Measurements from ENCODE around the gene WBP1.
"Not testable (repeated sequence)": the region's sequence is repeated elsewhere in the genome, so short reads cannot be mapped to it uniquely, and the experiment has no call there.

Gene WBP1

DNA sequence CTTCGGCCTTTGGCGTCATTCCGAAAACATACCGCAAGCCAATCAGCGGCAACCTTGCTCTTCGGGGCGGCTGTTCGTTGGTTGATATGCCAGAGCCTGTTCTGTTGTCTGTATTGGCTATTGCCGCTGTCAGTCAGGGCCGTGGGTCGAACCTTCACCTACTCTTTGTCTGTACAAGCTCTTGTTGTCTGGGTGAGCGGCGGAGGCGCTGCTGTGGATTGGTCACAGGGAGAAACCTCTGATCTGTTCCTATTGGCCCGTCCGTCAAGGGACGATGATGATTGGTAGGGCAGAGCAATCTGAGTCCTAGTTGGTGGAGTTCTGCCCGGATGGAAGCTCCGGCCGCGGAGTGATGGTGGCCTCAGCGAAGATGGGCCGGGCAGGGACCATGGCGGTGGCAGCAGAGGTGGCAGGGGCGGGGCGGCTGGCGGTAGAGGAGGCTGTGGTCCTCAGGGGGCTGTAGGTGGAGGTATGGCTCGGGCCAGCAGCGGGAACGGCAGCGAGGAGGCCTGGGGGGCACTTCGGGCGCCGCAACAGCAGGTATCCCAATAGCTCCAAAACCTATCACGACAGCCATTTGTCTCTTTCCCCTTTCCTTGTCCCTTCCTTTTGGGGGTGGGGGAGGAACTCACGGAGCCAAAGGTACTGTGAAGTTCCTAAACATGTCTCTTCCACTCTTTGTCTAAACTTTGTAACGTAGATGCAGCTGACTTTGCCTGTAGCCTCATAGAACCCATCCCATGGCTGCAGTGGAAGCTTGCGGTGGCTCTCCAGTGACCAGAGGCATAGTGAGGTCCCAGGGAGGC is at the start of gene WBP1:
TSS of gene WBP1 (plus strand) at position 307 of the 806 bp plus-strand sequence. CDS start at position 472, 165 bp downstream.
- DNase-seq (ENCODE audit: low spot score) = peak; percentile 100

GRCh38 chr2:74413001-74413698 is 45.1 kb upstream of the WBP1 start:
- no peak for DNase-seq (ENCODE audit: low spot score)

DNA sequence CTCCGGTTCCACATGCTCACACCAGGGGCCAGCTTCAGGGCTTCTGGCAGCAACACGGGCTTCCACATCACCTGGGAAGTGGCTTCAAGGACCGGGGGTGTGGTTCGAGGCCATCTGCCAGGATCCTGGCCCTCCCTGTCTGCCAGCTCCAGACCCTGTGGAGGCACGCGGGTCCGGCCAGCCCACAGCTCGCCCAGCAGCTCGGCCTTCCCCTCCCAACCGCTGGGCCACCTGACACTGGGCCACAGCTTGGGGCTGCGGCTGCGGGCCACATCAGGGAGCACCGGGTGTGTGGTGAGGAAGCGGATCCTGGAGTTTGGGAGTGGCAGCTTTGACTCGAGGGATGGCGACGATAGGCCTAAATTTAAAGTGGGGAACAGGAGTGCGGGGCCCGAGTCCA is 43.8 kb upstream of the WBP1 start:
- DNase-seq (ENCODE audit: low spot score) = no peak

DNA sequence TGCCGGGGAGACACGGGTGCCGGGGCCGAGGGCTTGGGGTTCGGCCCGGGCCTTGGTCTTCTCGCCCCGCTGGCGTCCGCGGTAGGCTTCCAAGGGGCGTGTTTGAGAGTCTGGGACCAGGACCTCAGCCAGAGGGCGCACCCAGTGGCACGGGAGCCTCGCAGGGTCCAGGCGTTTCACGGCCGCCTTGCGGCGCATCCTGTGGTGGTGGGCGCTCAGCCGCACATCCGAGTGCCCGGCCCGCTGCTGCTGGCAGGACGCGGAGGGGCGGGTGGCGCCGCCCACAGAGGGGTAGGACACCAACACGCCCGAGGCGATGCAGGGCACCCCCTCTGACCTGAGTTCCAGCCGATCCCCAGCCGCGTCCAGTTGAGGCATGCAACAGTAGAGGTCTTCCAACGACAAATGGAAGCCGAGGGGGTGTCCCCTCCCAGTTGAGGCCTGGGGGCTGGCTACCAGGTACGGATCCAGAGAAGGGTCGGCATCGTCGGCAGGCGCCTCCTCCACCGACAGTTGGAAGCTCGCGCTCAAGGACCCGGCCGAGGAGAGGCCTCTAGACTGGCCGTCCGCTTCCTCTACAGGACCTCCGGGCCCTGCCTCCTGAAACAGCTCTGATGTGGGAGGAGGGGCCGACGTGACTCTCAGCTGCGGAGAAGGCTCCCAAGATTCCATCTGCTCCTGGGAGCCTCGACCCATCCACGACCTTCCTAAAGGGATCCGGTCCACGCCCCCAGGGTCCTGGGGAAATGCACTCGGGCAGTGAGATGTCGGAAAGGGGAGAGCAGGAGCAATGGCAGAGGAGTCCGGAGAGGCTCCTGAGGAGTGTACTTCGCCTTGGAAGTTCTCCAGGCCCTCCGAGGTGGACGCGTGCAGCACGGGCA is 43.1 kb upstream of the WBP1 start:
- no peak for DNase-seq (ENCODE audit: low spot score)

GRCh38 chr2:74415762-74416395 is 42.4 kb upstream of the WBP1 start:
- no peak for DNase-seq (ENCODE audit: low spot score)

DNA sequence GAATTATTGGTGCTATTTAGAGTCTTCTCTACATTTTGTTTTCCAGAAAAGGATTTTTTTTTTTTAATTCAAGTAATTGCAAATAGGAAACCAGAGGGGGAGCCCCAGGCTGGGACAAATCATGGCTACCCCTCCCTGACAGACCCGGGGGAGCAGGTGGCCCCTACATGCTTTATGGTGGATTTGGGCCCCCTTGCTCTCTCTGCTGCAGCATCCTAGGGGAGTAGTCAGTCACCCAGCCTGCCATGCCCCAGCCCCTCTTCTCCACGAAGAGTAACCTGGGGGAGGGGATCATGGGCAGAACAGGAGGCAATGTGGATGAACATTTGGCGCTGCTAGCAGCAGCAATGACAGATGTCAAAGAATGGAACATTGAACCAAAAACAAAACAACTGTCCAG is 41.5 kb upstream of the WBP1 start:
- DNase-seq (ENCODE audit: low spot score) = no peak

DNA sequence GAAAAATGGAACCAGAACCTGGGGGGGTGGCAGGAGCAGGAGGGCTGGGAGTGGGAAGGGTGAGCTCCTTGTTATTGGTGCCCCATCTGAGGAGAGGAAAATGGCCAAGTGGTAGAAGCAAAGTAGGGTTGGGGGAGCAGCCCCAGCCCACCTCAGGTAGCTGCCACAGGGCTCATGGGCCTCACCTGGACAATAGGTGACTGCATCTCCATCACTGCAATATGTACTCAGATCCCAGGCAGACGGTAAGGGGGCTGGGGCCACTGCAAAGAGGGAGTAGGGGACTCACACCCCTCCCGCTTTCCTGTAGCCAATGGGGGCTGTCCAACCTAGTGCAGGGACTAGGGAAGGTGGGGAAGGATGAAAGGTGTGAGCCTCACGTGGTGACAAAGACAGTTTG is 41.0 kb upstream of the WBP1 start:
- no peak for DNase-seq (ENCODE audit: low spot score)

DNA sequence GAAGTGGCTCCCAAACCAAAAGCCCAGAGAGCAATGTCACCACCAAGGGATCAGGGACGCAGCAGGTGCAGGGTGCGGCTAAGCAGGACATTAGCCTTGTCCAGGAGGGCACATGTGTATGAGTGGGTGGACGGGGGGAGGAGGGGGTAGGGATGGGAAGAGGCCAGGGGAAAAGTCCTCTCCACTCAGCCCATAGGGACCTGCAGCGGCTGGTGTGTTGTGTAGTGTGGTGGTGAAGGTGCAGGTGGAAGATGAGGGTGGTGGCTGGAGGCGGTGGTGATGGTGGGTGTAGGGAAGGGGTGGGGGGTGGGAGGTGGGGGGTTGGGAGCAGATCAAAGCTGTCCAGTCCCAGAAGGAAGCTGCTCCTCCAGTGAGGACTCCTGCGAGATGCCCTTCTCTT is 40.5 kb upstream of the WBP1 start:
- no peak for DNase-seq (ENCODE audit: low spot score)

DNA sequence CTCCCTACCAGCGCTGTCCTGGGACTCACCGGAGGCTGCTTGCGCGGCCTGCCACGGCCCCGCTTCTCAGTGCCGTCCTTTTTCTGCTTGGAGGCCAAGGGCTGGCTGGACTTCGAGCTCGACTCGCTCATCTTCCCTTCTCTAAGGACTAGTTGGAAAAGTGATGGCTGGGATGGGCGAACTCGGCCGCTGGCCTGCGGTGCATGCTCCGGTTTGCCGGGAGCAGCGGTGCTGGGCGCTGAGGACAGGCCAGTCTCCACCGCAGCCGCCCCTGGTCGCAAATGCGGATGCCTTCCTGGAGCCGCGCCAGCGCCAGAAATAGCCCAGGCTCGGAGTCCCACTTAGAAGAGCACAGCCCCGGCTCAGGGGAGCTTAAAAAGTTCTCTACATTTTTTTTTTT is 39.9 kb upstream of the WBP1 start:
- DNase-seq (ENCODE audit: low spot score) = no peak

DNA sequence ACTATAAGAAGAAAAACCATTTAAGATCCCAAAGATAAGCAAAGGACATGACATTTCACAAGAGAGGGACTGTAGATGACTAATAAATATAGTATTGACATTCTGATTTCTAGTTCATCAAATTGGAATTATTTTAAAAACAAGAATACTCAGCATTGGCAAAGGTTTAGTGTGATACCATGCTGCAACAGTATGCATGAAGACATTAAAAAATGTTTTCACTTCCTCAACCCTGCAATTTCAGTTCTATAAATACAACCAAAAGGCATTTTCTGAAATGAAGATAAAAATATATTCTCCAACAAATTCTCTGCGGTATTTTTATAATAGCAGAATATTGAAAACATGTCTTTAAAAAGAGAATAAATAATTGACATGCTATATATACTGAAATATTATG is 38.9 kb upstream of the WBP1 start:
- no peak for DNase-seq (ENCODE audit: low spot score)

GRCh38 chr2:74420006-74420405 is 38.2 kb upstream of the WBP1 start:
- no peak for DNase-seq (ENCODE audit: low spot score)

DNA sequence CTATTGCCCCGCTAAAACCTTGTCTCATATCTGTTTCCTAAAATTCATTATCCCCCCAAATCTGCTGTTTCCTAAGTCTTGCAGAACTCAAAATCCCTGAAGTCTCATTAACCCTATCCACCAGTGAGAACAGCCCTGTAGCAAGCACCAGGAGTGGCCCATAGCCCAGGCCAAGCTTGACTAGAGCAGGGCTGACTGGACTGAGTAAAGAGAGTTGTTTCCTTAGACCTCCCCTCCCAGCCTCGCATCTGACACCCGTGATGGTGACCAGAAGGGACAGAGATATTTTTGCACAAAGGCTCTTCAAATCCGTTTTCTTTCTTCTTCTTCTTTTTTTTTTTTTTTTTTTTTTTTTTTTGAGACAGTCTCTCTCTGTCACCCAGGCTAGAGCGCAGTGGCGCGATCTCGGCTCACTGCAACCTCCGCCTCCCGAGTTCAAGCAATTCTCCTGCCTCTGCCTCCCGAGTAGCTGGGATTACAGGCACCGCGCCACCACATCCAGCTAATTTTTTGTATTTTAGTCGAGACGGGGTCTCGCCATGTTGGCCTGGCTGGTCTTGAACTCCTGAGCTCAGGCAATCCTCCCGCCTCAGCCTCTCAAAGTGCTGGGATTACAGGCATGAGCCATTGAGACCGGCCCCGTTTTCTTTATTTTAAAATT is 37.7 kb upstream of the WBP1 start:
- not testable (repeated sequence) for DNase-seq (ENCODE audit: low spot score)

GRCh38 chr2:74421221-74421870 is 36.9 kb upstream of the WBP1 start, which contains the start of the genes C2orf81 and WDR54:
Gene C2orf81 (minus strand): TSS chr2:74421619. CDS start chr2:74421560, 59 bp downstream.
Gene WDR54 (plus strand): TSS chr2:74421730. CDS start chr2:74422154, 424 bp downstream.
- DNase-seq (ENCODE audit: low spot score) = peak; percentile 32

DNA sequence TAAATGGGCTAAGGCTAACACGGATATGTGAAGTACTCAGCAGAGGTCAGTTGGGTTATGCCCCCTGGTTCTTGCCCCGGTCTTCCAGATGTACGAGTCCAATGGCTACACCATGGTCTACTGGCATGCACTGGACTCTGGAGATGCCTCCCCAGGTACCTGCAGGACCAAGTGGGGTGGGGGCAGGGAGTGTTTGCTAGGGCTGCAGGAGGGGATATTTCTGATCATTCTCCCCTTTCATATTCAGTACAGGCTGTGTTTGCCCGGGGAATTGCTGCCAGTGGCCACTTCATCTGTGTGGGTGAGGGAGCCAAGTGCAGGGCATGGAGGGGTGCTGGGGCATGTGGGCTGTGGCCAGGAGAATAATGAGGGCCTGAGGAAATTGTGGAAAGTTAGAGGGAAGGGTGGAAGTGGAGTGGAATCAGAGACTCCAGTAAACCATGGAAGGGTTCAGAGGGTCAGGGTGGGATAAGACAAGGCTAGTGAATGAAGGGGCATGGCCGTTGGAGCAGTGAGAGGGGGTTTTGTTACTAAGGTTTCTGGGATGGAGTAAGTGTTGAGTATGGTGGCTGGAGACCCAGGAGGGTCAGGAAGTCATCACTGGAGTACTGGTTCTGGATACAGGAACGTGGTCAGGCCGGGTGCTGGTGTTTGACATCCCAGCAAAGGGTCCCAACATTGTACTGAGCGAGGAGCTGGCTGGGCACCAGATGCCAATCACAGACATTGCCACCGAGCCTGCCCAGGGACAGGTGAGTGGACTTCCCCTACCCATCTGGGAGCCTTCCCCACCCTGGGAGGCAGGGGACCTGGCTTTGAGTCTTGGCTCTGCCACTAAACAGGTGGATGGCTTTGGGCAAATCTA is 34.8 kb upstream of the WBP1 start:
- DNase-seq (ENCODE audit: low spot score) = no peak

GRCh38 chr2:74424139-74424992 is 33.9 kb upstream of the WBP1 start:
- no peak for DNase-seq (ENCODE audit: low spot score)

DNA sequence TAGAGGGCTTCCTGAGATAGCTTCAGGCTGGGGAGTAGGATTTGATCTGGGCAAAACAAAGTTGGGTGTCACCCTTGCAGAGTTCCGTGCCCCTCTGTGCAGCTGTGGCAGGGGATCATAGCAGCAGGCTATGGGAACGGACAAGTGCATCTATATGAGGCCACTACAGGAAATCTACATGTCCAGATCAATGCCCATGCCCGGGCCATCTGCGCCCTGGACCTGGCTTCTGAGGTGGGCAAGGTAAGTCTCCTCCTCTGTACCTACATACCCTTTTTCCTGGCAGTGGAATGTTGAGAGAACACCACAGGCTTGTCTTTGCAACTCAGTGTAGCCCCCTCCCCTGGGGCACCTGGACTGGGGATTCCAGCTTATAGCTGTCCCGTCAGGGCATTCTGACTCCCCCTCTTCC is 33.2 kb upstream of the WBP1 start:
- no peak for DNase-seq (ENCODE audit: low spot score)

- DNase-seq (ENCODE audit: low spot score) = no peak
Observed at GRCh38 chr2:74425523-74425922, 32.7 kb upstream of the WBP1 start.

- no peak for DNase-seq (ENCODE audit: low spot score)
Observed at GRCh38 chr2:74426181-74426758, 32.0 kb upstream of the WBP1 start.

All from hematopoietic multipotent progenitor cell treated with erythropoietin and hydrocortisone succinate and interleukin-3 and kit ligand, for 17 days (in vitro differentiated cells).